ENCODE data around the gene C1orf141. TPM values are rescaled to one million over a fixed set of nuclear protein-coding genes. Genes with fewer than 3 reads are reported as not detected.

C1orf141 gene
- total and polyA plus RNA-seq, 4 donors, result not detected

DNA sequence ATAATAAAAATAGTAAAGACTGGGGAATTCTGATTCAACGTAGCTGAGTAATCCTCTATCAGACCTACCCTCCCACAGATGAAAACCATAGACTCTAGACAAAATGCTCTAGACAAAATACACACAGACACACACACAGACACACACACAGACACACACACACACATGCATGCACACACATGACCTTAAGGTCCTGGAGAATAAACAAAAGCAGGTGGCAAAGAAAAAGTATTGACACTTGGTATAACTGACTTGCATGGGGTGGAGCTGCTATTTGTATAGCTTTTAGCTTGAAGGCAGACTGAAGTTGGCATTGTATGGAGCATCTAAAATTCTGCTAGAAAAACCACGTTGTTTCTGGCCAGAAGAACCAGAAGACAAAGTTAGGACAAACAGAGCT, 29.3 kb downstream of the C1orf141 start:
- Histone ChIP-seq H3K9ac (ENCODE audit: low read depth in 1 of 2, low read length in 2 of 2) (no peak overlapping the region), H3K36me3 (ENCODE audit: control insufficient read depth in 4 of 4, insufficient read depth in 3 of 4, low read depth in 1 of 4, low read length in 3 of 4) (no peaks in the 10 kb centered on the region), H3K27me3 (ENCODE audit: control insufficient read depth in 4 of 4, insufficient read depth in 4 of 4, low read length in 3 of 4) (no peaks in the 10 kb centered on the region), H3K4me1 (ENCODE audit: control insufficient read depth in 4 of 4, insufficient read depth in 4 of 4, low read length in 3 of 4) (no peaks in the 10 kb centered on the region), H3K4me3 (ENCODE audit: low read depth in 1 of 3, low read length in 3 of 3) (no peak overlapping the region), H3K9me3 (ENCODE audit: control insufficient read depth in 4 of 4, low read length in 3 of 4) (no peaks in the 10 kb centered on the region), H3K27ac (ENCODE audit: low read depth in 1 of 2, low read length in 2 of 2) (no peak overlapping the region)
- TF ChIP-seq YY1 (IDR thresholded peaks at IDR 0.05) (no peak), GABPA (IDR thresholded peaks at IDR 0.05 in 1 of 2, conservative IDR thresholded peaks at IDR 0.05 in 1 of 2) (no peak), RAD21 (IDR thresholded peaks at IDR 0.05) (no peak)
- TF ChIP-seq, protein P1, sequence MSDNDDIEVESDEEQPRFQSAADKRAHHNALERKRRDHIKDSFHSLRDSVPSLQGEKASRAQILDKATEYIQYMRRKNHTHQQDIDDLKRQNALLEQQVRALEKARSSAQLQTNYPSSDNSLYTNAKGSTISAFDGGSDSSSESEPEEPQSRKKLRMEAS (IDR thresholded peaks at IDR 0.05), result no peak
- TF ChIP-seq, protein P2, sequence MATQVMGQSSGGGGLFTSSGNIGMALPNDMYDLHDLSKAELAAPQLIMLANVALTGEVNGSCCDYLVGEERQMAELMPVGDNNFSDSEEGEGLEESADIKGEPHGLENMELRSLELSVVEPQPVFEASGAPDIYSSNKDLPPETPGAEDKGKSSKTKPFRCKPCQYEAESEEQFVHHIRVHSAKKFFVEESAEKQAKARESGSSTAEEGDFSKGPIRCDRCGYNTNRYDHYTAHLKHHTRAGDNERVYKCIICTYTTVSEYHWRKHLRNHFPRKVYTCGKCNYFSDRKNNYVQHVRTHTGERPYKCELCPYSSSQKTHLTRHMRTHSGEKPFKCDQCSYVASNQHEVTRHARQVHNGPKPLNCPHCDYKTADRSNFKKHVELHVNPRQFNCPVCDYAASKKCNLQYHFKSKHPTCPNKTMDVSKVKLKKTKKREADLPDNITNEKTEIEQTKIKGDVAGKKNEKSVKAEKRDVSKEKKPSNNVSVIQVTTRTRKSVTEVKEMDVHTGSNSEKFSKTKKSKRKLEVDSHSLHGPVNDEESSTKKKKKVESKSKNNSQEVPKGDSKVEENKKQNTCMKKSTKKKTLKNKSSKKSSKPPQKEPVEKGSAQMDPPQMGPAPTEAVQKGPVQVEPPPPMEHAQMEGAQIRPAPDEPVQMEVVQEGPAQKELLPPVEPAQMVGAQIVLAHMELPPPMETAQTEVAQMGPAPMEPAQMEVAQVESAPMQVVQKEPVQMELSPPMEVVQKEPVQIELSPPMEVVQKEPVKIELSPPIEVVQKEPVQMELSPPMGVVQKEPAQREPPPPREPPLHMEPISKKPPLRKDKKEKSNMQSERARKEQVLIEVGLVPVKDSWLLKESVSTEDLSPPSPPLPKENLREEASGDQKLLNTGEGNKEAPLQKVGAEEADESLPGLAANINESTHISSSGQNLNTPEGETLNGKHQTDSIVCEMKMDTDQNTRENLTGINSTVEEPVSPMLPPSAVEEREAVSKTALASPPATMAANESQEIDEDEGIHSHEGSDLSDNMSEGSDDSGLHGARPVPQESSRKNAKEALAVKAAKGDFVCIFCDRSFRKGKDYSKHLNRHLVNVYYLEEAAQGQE (IDR thresholded peaks at IDR 0.05), result no peak
- DNase-seq (ENCODE audit: low spot score), result no peak
- WGBS, result 69% methylated on average over 2 of the region's 2 CpGs

DNA sequence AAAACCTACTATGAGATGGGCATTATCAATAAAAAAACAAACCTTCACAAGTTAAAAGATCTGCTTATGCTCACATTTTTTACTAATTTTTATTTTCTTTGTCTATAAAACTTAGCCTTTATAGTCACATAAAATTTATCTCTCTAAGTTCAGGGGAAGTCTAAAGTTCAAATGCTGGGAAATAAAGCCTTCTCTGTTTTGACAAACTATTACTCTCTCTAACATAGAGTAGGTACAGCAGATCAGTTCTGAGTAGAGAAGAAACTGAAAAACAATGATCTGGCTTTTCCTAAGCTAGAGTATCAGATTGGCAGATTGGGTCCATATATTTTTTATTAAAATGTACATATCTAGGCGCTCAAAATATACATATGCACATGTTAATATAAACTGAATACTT, 31.2 kb downstream of the C1orf141 start:
- no peaks in the 10 kb centered on the region for H3K4me1 ChIP-seq (ENCODE audit: control insufficient read depth in 4 of 4, insufficient read depth in 4 of 4, low read length in 3 of 4)
- H3K27ac ChIP-seq (ENCODE audit: low read depth in 1 of 2, low read length in 2 of 2), result no peak overlapping the region
- WGBS, result 81% methylated on average over 1 of the region's 1 CpG
- H3K27me3 ChIP-seq (ENCODE audit: control insufficient read depth in 4 of 4, insufficient read depth in 4 of 4, low read length in 3 of 4), result no peaks in the 10 kb centered on the region
- no peak for DNase-seq (ENCODE audit: low spot score)
- no peaks in the 10 kb centered on the region for H3K36me3 ChIP-seq (ENCODE audit: control insufficient read depth in 4 of 4, insufficient read depth in 3 of 4, low read depth in 1 of 4, low read length in 3 of 4)
- H3K9me3 ChIP-seq (ENCODE audit: control insufficient read depth in 4 of 4, low read length in 3 of 4), result no peaks in the 10 kb centered on the region
- no peak overlapping the region for H3K4me3 ChIP-seq (ENCODE audit: low read depth in 1 of 3, low read length in 3 of 3)
- TF ChIP-seq FOXA2 (IDR thresholded peaks at IDR 0.05) (no peak), RAD21 (IDR thresholded peaks at IDR 0.05) (no peak), JUND (IDR thresholded peaks at IDR 0.05) (no peak), NR2F2 (IDR thresholded peaks at IDR 0.05) (no peak), RXRA (IDR thresholded peaks at IDR 0.05) (no peak), HNF4A (conservative IDR thresholded peaks at IDR 0.05) (no peak), TAF1 (conservative IDR thresholded peaks at IDR 0.05) (no peak), HNF4G (IDR thresholded peaks at IDR 0.05) (no peak), YY1 (IDR thresholded peaks at IDR 0.05) (no peak), EGR1 (IDR thresholded peaks at IDR 0.05; ENCODE audit: low read depth in 2 of 2) (no peak)
- TF ChIP-seq, protein P3, sequence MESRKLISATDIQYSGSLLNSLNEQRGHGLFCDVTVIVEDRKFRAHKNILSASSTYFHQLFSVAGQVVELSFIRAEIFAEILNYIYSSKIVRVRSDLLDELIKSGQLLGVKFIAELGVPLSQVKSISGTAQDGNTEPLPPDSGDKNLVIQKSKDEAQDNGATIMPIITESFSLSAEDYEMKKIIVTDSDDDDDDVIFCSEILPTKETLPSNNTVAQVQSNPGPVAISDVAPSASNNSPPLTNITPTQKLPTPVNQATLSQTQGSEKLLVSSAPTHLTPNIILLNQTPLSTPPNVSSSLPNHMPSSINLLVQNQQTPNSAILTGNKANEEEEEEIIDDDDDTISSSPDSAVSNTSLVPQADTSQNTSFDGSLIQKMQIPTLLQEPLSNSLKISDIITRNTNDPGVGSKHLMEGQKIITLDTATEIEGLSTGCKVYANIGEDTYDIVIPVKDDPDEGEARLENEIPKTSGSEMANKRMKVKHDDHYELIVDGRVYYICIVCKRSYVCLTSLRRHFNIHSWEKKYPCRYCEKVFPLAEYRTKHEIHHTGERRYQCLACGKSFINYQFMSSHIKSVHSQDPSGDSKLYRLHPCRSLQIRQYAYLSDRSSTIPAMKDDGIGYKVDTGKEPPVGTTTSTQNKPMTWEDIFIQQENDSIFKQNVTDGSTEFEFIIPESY (IDR thresholded peaks at IDR 0.05), result no peak
- no peak overlapping the region for H3K9ac ChIP-seq (ENCODE audit: low read depth in 1 of 2, low read length in 2 of 2)

DNA sequence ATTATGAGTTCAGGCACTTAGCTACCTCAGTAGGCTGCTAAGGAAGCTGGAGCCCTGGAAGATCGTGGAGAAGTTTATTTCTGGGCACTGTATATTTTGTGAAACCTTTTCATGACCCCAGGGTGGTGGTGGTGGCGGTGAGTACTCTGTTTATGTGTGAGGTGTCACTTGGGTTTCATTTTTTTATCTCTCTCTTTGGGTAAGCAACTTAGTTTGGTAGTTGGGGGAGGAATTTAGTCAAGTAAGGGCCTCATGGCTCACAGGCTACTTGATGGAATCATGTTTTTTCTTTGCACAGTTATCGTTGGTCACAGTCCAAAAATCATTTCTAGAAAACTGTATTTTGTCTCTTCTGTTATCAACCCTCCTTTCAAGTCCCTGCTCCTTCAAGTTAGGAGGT, 33.9 kb downstream of the C1orf141 start:
- TF ChIP-seq, protein P4, sequence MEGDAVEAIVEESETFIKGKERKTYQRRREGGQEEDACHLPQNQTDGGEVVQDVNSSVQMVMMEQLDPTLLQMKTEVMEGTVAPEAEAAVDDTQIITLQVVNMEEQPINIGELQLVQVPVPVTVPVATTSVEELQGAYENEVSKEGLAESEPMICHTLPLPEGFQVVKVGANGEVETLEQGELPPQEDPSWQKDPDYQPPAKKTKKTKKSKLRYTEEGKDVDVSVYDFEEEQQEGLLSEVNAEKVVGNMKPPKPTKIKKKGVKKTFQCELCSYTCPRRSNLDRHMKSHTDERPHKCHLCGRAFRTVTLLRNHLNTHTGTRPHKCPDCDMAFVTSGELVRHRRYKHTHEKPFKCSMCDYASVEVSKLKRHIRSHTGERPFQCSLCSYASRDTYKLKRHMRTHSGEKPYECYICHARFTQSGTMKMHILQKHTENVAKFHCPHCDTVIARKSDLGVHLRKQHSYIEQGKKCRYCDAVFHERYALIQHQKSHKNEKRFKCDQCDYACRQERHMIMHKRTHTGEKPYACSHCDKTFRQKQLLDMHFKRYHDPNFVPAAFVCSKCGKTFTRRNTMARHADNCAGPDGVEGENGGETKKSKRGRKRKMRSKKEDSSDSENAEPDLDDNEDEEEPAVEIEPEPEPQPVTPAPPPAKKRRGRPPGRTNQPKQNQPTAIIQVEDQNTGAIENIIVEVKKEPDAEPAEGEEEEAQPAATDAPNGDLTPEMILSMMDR (IDR thresholded peaks at IDR 0.05; ENCODE audit: low read depth, low read length, missing input control), result no peak
- TF ChIP-seq EGR1 (IDR thresholded peaks at IDR 0.05; ENCODE audit: low read depth in 2 of 2) (no peak), GABPA (IDR thresholded peaks at IDR 0.05 in 1 of 2, conservative IDR thresholded peaks at IDR 0.05 in 1 of 2) (no peak), RAD21 (IDR thresholded peaks at IDR 0.05) (no peak), NR2F2 (IDR thresholded peaks at IDR 0.05) (no peak), HNF4A (conservative IDR thresholded peaks at IDR 0.05) (no peak)
- TF ChIP-seq, protein P5, sequence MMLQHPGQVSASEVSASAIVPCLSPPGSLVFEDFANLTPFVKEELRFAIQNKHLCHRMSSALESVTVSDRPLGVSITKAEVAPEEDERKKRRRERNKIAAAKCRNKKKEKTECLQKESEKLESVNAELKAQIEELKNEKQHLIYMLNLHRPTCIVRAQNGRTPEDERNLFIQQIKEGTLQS (IDR thresholded peaks at IDR 0.05), result no peak
- no peaks in the 10 kb centered on the region for H3K9me3 ChIP-seq (ENCODE audit: control insufficient read depth in 4 of 4, low read length in 3 of 4)
- no peaks in the 10 kb centered on the region for H3K27me3 ChIP-seq (ENCODE audit: control insufficient read depth in 4 of 4, insufficient read depth in 4 of 4, low read length in 3 of 4)
- H3K4me1 ChIP-seq (ENCODE audit: control insufficient read depth in 4 of 4, insufficient read depth in 4 of 4, low read length in 3 of 4), result no peaks in the 10 kb centered on the region
- no peak overlapping the region for H3K9ac ChIP-seq (ENCODE audit: low read depth in 1 of 2, low read length in 2 of 2)
- WGBS, result 56% methylated on average over 3 of the region's 3 CpGs
- no peaks in the 10 kb centered on the region for H3K36me3 ChIP-seq (ENCODE audit: control insufficient read depth in 4 of 4, insufficient read depth in 3 of 4, low read depth in 1 of 4, low read length in 3 of 4)
- no peak overlapping the region for H3K27ac ChIP-seq (ENCODE audit: low read depth in 1 of 2, low read length in 2 of 2)
- DNase-seq (ENCODE audit: low spot score), result no peak
- H3K4me3 ChIP-seq (ENCODE audit: low read depth in 1 of 3, low read length in 3 of 3), result no peak overlapping the region

All from liver (tissue), 9 donors.